GM11168 (cell line): ENCODE data around the gene RNPS1.

ENCODE experiments used
- in situ Hi-C: fragments of 300-500 bp; cut with MboI; formaldehyde crosslinking; loops from one replicate; pipeline ENCODE4 v1.12.0; 2022; ENCODE audit warnings: low sequenced_read_pairs; ENCODE audit not compliant: unreplicated experiment

The RNPS1 gene

GRCh38 chr16:2267913-2268666, at the start of gene RNPS1:
Gene RNPS1 (minus strand): TSS chr16:2268126. CDS start chr16:2264643, 3,483 bp downstream.
- in situ Hi-C loops: no loop called here

GRCh38 chr16:2317231-2318020, 49.5 kb upstream of the RNPS1 start:
- in situ Hi-C loops: no loop called here

GRCh38 chr16:2308089-2308962, 40.4 kb upstream of the RNPS1 start:
- in situ Hi-C loops: no loop called here

GRCh38 chr16:2299915-2300192, 31.9 kb upstream of the RNPS1 start:
- in situ Hi-C loops: no loop called here

- in situ Hi-C loops: no loop called here
These were observed 31.4 kb upstream of the RNPS1 start for GRCh38 chr16:2299121-2299914.

- in situ Hi-C loops: no loop called here
These were observed 30.7 kb upstream of the RNPS1 start for GRCh38 chr16:2298621-2299020.

- in situ Hi-C loops: no loop called here
These were observed 29.6 kb upstream of the RNPS1 start for GRCh38 chr16:2297506-2297860.

GRCh38 chr16:2296661-2297505, 29.0 kb upstream of the RNPS1 start:
- in situ Hi-C loops: no loop called here

GRCh38 chr16:2295056-2295798, 27.3 kb upstream of the RNPS1 start:
- in situ Hi-C loops: no loop called here

- in situ Hi-C loops: no loop called here
These were observed 24.3 kb upstream of the RNPS1 start for GRCh38 chr16:2292221-2292620.

- in situ Hi-C loops: no loop called here
These were observed 21.4 kb upstream of the RNPS1 start for GRCh38 chr16:2289282-2289681.

- in situ Hi-C loops: no loop called here
These were observed 20.8 kb upstream of the RNPS1 start for GRCh38 chr16:2288726-2289125.

- in situ Hi-C loops: no loop called here
These were observed 20.1 kb upstream of the RNPS1 start for GRCh38 chr16:2287916-2288547.

- in situ Hi-C loops: no loop called here
These were observed 18.6 kb upstream of the RNPS1 start for GRCh38 chr16:2286550-2286949.

GRCh38 chr16:2285731-2286191, 17.8 kb upstream of the RNPS1 start:
- in situ Hi-C loops: no loop called here

- in situ Hi-C loops: no loop called here
These were observed 17.1 kb upstream of the RNPS1 start for GRCh38 chr16:2284797-2285576.

GRCh38 chr16:2284001-2284770, 16.3 kb upstream of the RNPS1 start:
- in situ Hi-C loops: no loop called here
